K562 (cell line): ENCODE data around the gene DHDH.

ENCODE experiments used
- DPF2 ChIP-seq: fragments of 450-650 bp; IDR thresholded peaks from 2 replicates; pipeline ENCODE4 v1.6.1; 2016
- EP300 ChIP-seq: IDR thresholded peaks from 2 replicates; pipeline ENCODE4 v1.6.1; 2012; ENCODE audit warnings: low read length, improper control_type of control experiment
- MCM7 ChIP-seq, 2 experiments: fragments of 450-650 bp; IDR thresholded peaks; 2 replicates each; pipeline ENCODE4 v1.6.1; 2016 to 2018
- TF ChIP-seq, protein P1 (sequence below): fragments of 450-650 bp; IDR thresholded peaks from 2 replicates; pipeline ENCODE4 v1.6.1; 2016; ENCODE audit warnings: low read depth, mild to moderate bottlenecking, moderate library complexity
- TF ChIP-seq, protein P2 (sequence below): fragments of 250-450 bp; sonication (Bioruptor Pico); IDR thresholded peaks from 2 replicates; pipeline ENCODE4 v1.8.0; 2022; ENCODE audit warnings: inconsistent platforms
- TF ChIP-seq, protein P3 (sequence below): sonication (generic); formaldehyde crosslinking; IDR thresholded peaks from 2 replicates; pipeline ENCODE4 v1.8.0; 2022; ENCODE audit warnings: mild to moderate bottlenecking, missing genetic modification reagents, borderline replicate concordance

DNA sequence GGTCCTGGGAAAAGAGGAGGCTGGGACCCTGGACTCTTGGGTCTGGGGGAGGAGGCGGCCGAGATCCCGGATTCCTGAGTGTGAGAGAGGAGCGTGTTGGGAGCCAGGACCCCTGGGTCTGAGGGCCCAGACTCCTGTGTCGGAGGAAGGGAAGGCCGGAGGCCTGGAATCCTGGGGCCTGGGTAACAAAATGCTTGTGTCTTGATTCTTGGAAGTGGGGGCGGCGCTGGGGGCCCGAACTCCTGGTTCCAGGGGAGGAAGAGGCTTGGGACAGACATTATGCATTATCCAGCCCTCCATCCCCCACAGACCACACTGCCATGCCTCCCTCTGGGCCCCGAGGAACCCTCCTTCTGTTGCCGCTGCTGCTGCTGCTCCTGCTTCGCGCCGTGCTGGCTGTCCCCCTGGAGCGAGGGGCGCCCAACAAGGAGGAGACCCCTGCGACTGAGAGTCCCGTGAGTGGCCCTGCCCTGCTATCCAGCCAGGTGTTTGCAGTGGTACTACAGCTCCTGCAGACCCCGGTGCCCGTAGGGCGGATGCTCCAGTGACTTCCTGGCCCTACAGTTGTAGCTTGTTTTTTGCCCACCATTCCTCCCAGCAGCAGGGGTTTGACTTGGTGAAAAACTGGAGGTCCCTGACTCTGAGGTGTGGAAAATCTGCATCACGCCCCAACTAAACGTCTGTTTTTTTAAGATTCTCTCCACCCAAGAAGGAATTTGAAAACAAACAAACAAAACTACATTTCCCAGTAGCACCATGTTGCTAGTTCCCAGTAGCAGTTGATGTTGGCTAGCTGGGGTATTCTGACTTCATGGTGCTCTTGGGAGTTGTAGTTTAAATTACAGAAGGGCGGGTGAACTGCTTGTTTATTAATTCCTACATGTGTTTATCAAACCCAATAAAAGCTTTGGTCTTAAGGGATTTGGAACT, 32.8 kb upstream of the DHDH start:
- TF ChIP-seq DPF2 (no peak), EP300 (no peak), MCM7 (IDR thresholded peaks at IDR 0.05) (no peak)
- TF ChIP-seq, protein P1, sequence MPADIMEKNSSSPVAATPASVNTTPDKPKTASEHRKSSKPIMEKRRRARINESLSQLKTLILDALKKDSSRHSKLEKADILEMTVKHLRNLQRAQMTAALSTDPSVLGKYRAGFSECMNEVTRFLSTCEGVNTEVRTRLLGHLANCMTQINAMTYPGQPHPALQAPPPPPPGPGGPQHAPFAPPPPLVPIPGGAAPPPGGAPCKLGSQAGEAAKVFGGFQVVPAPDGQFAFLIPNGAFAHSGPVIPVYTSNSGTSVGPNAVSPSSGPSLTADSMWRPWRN = no peak
- TF ChIP-seq, protein P2, sequence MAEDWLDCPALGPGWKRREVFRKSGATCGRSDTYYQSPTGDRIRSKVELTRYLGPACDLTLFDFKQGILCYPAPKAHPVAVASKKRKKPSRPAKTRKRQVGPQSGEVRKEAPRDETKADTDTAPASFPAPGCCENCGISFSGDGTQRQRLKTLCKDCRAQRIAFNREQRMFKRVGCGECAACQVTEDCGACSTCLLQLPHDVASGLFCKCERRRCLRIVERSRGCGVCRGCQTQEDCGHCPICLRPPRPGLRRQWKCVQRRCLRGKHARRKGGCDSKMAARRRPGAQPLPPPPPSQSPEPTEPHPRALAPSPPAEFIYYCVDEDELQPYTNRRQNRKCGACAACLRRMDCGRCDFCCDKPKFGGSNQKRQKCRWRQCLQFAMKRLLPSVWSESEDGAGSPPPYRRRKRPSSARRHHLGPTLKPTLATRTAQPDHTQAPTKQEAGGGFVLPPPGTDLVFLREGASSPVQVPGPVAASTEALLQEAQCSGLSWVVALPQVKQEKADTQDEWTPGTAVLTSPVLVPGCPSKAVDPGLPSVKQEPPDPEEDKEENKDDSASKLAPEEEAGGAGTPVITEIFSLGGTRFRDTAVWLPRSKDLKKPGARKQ (CRISPR knock-in tag) = no peak
- TF ChIP-seq, protein P3, sequence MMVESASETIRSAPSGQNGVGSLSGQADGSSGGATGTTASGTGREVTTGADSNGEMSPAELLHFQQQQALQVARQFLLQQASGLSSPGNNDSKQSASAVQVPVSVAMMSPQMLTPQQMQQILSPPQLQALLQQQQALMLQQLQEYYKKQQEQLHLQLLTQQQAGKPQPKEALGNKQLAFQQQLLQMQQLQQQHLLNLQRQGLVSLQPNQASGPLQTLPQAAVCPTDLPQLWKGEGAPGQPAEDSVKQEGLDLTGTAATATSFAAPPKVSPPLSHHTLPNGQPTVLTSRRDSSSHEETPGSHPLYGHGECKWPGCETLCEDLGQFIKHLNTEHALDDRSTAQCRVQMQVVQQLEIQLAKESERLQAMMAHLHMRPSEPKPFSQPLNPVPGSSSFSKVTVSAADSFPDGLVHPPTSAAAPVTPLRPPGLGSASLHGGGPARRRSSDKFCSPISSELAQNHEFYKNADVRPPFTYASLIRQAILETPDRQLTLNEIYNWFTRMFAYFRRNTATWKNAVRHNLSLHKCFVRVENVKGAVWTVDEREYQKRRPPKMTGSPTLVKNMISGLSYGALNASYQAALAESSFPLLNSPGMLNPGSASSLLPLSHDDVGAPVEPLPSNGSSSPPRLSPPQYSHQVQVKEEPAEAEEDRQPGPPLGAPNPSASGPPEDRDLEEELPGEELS (CRISPR knock-in tag) = peak; percentile 45; the same call in 1 of the 2 replicates
